HCT116 (cell line): Measurements from ENCODE around the gene PNPLA8. TPM values are rescaled to one million over a fixed set of nuclear protein-coding genes. Genes with fewer than 3 reads are reported as not detected.

Experiments used
- ATAC-seq: fragments of 200-7000 bp; cut with Tn5 transposase; 2 replicates; pipeline ENCODE4 v1.9.1; 2020; ENCODE audit warnings: mild to moderate bottlenecking, moderate library complexity
- BruUV-seq: library from RNA; stranded (reverse); fragments of 400-500 nt; replicated peaks from 2 replicates; lab custom pipeline; 2021; lab: Mats Ljungman, UMichigan
- CTCF ChIA-PET: fragments of 300-600 bp; sonication (Branson Sonifier 250); formaldehyde crosslinking; loops from one replicate; lab custom pipeline; 2021; ENCODE audit warnings: antibody characterized with exemption; lab: Charles Lee
- POLR2A ChIA-PET: fragments of 300-600, 350-600 bp; sonication (Branson Sonifier 250); formaldehyde crosslinking; loops from one replicate; lab custom pipeline; 2021; ENCODE audit warnings: antibody characterized with exemption; lab: Charles Lee
- RAD21 ChIA-PET, 2 experiments: fragments of 300-600 bp; sonication (Branson Sonifier 250); formaldehyde crosslinking; loops; one replicate each; lab custom pipeline; 2023; ENCODE audit warnings: low total read pairs in 2 of 2; ENCODE audit not compliant: uncharacterized antibody in 2 of 2, unreplicated experiment in 2 of 2, low non-redundant PET in 1 of 2; lab: Charles Lee
- DNase-seq: peaks from one replicate; pipeline ENCODE4 v3.0.0-alpha.2; 2010; ENCODE audit warnings: low read depth, low spot score
- H2AFZ ChIP-seq: fragments of 200-600 bp; shearing (Covaris generic), sonication (generic); 2 replicates; pipeline ENCODE4 v1.6.1; 2017; ENCODE audit warnings: low read depth, mixed run types, mixed read lengths, antibody characterized with exemption, low read length; ENCODE audit not compliant: poor library complexity, severe bottlenecking
- H3K27ac ChIP-seq: 2 replicates; pipeline ENCODE4 v1.5.1; 2012; ENCODE audit warnings: low read depth, low read length
- H3K27me3 ChIP-seq: fragments of 200-600 bp; sonication (generic); 2 replicates; pipeline ENCODE4 v1.6.1; 2016; ENCODE audit warnings: mixed run types, low read length, mixed read lengths; ENCODE audit not compliant: insufficient read depth
- H3K36me3 ChIP-seq, 2 experiments: fragments of 200-500 bp in 1 of 2; fragments of 200-600 bp in 1 of 2; sonication (Bioruptor generic) in 1 of 2; sonication (generic) in 1 of 2; 2 replicates each; pipeline versions ENCODE4 v1.5.1 to v1.6.1; 2014 to 2016; ENCODE audit warnings: low read length in 2 of 2, inconsistent platforms in 1 of 2, mixed read lengths in 1 of 2, mixed run types in 1 of 2; ENCODE audit not compliant: insufficient read depth in 2 of 2, control insufficient read depth in 1 of 2
- H3K4me1 ChIP-seq, 2 experiments: fragments of 200-600 bp in 1 of 2; sonication (generic) in 1 of 2; 2 replicates each; pipeline versions ENCODE4 v1.5.1 to v1.6.1; 2012 to 2017; ENCODE audit warnings: low read length in 2 of 2, inconsistent platforms in 1 of 2, mild to moderate bottlenecking in 1 of 2, mixed read lengths in 1 of 2, mixed run types in 1 of 2, moderate library complexity in 1 of 2; ENCODE audit not compliant: insufficient read depth in 2 of 2, control insufficient read depth in 1 of 2
- H3K4me2 ChIP-seq: fragments of 200-600 bp; sonication (generic); 2 replicates; pipeline ENCODE4 v1.6.1; 2017; ENCODE audit warnings: mixed run types, low read length, mixed read lengths
- H3K4me3 ChIP-seq, 2 experiments: fragments of 200-600 bp in 1 of 2; sonication (generic) in 1 of 2; replicated peaks in 1 of 2; 2 replicates each; pipeline ENCODE4 v1.5.1; 2011 to 2016; ENCODE audit warnings: low read length in 2 of 2, control low read depth in 1 of 2, low read depth in 1 of 2, mild to moderate bottlenecking in 1 of 2, mixed read lengths in 1 of 2, mixed run types in 1 of 2
- H3K79me2 ChIP-seq: fragments of 200-600 bp; sonication (generic); 2 replicates; pipeline ENCODE4 v1.6.1; 2017; ENCODE audit warnings: mild to moderate bottlenecking, mixed run types, low read length, moderate library complexity, mixed read lengths; ENCODE audit not compliant: insufficient read depth
- H3K9ac ChIP-seq: fragments of 200-600 bp; sonication (generic); 2 replicates; pipeline ENCODE4 v1.6.1; 2016; ENCODE audit warnings: low read length, mixed read lengths
- H3K9me2 ChIP-seq: fragments of 200-600 bp; sonication (generic), shearing (Covaris generic); 2 replicates; pipeline ENCODE4 v1.6.1; 2017; ENCODE audit warnings: mixed run types, mild to moderate bottlenecking, moderate library complexity; ENCODE audit not compliant: insufficient read depth
- H3K9me3 ChIP-seq, 2 experiments: fragments of 200-500 bp in 1 of 2; fragments of 200-600 bp in 1 of 2; sonication (Bioruptor generic) in 1 of 2; sonication (generic) in 1 of 2; 2 replicates each; pipeline ENCODE4 v1.6.1; 2014 to 2017; ENCODE audit warnings: low read length in 2 of 2, mixed read lengths in 2 of 2, inconsistent platforms in 1 of 2, low read depth in 1 of 2, mild to moderate bottlenecking in 1 of 2, mixed run types in 1 of 2, moderate library complexity in 1 of 2; ENCODE audit not compliant: control insufficient read depth in 1 of 2, insufficient read depth in 1 of 2
- H4K20me1 ChIP-seq: fragments of 200-600 bp; sonication (generic), shearing (Covaris generic); 2 replicates; pipeline ENCODE4 v1.6.1; 2017; ENCODE audit warnings: mixed run types, mild to moderate bottlenecking, moderate library complexity; ENCODE audit not compliant: insufficient read depth
- ELF1 ChIP-seq: IDR thresholded peaks from 2 replicates; pipeline ENCODE4 v1.6.1; 2012; ENCODE audit warnings: low read depth, borderline replicate concordance
- FOSL1 ChIP-seq: IDR thresholded peaks from 2 replicates; pipeline ENCODE4 v1.6.1; 2012; ENCODE audit warnings: low read depth
- POLR2A ChIP-seq: IDR thresholded peaks from 2 replicates; pipeline ENCODE4 v1.7.0; 2011; ENCODE audit warnings: borderline replicate concordance; ENCODE audit not compliant: insufficient read depth, insufficient read length; ENCODE audit errors: extremely low read depth
- POLR2AphosphoS5 ChIP-seq: IDR thresholded peaks from 2 replicates; pipeline ENCODE4 v1.6.1; 2011; ENCODE audit warnings: mild to moderate bottlenecking, low read depth, low read length, moderate library complexity
- RAD21 ChIP-seq: IDR thresholded peaks from 2 replicates; pipeline ENCODE4 v1.6.1; 2012; ENCODE audit warnings: low read depth, mild to moderate bottlenecking
- SRF ChIP-seq: IDR thresholded peaks from 2 replicates; pipeline ENCODE4 v1.6.1; 2012; ENCODE audit warnings: low read depth
- intact Hi-C: fragments of 100-400 bp; cut with micrococcal nuclease; formaldehyde crosslinking; loops from 2 replicates; pipeline ENCODE4 v1.10.0; 2022
- total RNA-seq: library from RNA; stranded (reverse); gene quantifications from one replicate; pipeline ENCODE4 v1.2.1, GENCODE V29; 2021; ENCODE audit not compliant: unreplicated experiment
- TF ChIP-seq, protein P1 (sequence below), 3 experiments: fragments of 200-600 bp in 1 of 3; sonication (generic) in 1 of 3; IDR thresholded peaks in 2 of 3; conservative IDR thresholded peaks in 1 of 3; 2 replicates each; pipeline ENCODE4 v1.5.1; 2012 to 2017; ENCODE audit warnings: low read depth in 2 of 3, low read length in 2 of 3, antibody characterized with exemption in 1 of 3, borderline replicate concordance in 1 of 3, control low read depth in 1 of 3, mild to moderate bottlenecking in 1 of 3, mixed read lengths in 1 of 3, mixed run types in 1 of 3, moderate library complexity in 1 of 3; ENCODE audit not compliant: insufficient read depth in 1 of 3
- TF ChIP-seq, protein P2 (sequence below): IDR thresholded peaks from 2 replicates; pipeline ENCODE4 v1.6.1; 2012; ENCODE audit warnings: low read depth
- TF ChIP-seq, protein P3 (sequence below): IDR thresholded peaks from 2 replicates; pipeline ENCODE4 v1.6.1; 2012

The PNPLA8 gene
- total RNA-seq, 1 experiment from 2014 or later: 12.9 TPM

DNA sequence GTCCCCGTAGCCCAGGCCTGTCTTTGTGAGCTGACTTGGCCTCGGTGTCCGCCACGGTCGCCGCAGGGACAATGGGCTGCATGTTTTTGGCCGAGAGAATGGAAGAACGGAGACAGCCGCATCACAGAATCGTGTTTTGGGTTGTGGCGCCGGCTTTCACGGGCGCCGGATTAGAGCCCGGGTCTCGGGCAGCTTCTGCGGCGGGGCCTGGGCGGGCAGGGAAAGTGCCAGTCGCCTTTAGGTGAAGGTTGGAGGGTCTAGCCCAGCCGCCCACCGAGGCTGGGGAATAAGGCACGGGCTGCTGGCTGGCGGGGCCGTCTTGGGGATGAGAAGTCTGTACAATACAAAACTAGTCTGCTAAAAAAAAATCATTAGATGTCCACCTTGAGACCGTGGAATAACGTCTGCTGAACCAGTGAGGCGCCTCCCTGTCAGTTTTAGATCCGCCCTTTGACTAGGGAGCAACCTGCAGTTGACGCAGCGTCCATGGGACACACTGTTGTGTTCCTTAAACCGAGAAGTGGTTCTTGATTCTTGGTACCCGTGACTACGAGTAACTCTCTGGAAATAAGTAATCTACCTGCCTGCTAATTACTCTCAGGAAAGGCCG, 44.3 kb upstream of the PNPLA8 start:
- ATAC-seq (peak; percentile 26), DNase-seq (peak; percentile 15)
- Histone ChIP-seq H3K9me3 (no peaks in the 10 kb centered on the region), H3K9ac (peak overlapping the region; percentile 86), H3K4me1 (peaks cover 8 to 12% of the 10 kb centered on the region in 2 experiments), H4K20me1 (no peaks in the 10 kb centered on the region), H3K27me3 (no peaks in the 10 kb centered on the region), H3K4me2 (peak overlapping the region; percentile 92), H3K36me3 (peaks cover 8 to 14% of the 10 kb centered on the region in 2 experiments; a peak in 3 of 4 replicates), H3K79me2 (peaks cover 56% of the 10 kb centered on the region), H3K4me3 (peak overlapping the region; percentile 81 to 90), H2AFZ (no peak overlapping the region), H3K27ac (peak overlapping the region; percentile 75), H3K9me2 (no peaks in the 10 kb centered on the region)
- ChIA-PET RAD21 (no interaction called here), POLR2A (interaction anchor here (2.0 kb wide), 1 partner anchor 44 kb away, joined by 9 read pairs; the partner anchor contains the start of gene PNPLA8), CTCF (interaction anchor here (0.7 kb wide), 1 partner anchor 474 kb away, joined by 3 read pairs; no protein-coding TSS in a partner anchor)
- BruUV-seq: TSS peak; percentile 43
- intact Hi-C loops: no loop called here
- TF ChIP-seq, protein P1, sequence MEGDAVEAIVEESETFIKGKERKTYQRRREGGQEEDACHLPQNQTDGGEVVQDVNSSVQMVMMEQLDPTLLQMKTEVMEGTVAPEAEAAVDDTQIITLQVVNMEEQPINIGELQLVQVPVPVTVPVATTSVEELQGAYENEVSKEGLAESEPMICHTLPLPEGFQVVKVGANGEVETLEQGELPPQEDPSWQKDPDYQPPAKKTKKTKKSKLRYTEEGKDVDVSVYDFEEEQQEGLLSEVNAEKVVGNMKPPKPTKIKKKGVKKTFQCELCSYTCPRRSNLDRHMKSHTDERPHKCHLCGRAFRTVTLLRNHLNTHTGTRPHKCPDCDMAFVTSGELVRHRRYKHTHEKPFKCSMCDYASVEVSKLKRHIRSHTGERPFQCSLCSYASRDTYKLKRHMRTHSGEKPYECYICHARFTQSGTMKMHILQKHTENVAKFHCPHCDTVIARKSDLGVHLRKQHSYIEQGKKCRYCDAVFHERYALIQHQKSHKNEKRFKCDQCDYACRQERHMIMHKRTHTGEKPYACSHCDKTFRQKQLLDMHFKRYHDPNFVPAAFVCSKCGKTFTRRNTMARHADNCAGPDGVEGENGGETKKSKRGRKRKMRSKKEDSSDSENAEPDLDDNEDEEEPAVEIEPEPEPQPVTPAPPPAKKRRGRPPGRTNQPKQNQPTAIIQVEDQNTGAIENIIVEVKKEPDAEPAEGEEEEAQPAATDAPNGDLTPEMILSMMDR (IDR thresholded peaks at IDR 0.05 in 2 of 3, conservative IDR thresholded peaks at IDR 0.05 in 1 of 3; ENCODE audit: borderline replicate concordance in 1 of 3, insufficient read depth in 1 of 3, low read depth in 2 of 3, low read length in 2 of 3): no peak
- TF ChIP-seq POLR2AphosphoS5 (0 out of 2 replicates have a peak, but pooled peaks have one; percentile 17), POLR2A (no peak), FOSL1 (no peak), RAD21 (no peak), ELF1 (no peak), SRF (no peak)
- TF ChIP-seq, protein P2, sequence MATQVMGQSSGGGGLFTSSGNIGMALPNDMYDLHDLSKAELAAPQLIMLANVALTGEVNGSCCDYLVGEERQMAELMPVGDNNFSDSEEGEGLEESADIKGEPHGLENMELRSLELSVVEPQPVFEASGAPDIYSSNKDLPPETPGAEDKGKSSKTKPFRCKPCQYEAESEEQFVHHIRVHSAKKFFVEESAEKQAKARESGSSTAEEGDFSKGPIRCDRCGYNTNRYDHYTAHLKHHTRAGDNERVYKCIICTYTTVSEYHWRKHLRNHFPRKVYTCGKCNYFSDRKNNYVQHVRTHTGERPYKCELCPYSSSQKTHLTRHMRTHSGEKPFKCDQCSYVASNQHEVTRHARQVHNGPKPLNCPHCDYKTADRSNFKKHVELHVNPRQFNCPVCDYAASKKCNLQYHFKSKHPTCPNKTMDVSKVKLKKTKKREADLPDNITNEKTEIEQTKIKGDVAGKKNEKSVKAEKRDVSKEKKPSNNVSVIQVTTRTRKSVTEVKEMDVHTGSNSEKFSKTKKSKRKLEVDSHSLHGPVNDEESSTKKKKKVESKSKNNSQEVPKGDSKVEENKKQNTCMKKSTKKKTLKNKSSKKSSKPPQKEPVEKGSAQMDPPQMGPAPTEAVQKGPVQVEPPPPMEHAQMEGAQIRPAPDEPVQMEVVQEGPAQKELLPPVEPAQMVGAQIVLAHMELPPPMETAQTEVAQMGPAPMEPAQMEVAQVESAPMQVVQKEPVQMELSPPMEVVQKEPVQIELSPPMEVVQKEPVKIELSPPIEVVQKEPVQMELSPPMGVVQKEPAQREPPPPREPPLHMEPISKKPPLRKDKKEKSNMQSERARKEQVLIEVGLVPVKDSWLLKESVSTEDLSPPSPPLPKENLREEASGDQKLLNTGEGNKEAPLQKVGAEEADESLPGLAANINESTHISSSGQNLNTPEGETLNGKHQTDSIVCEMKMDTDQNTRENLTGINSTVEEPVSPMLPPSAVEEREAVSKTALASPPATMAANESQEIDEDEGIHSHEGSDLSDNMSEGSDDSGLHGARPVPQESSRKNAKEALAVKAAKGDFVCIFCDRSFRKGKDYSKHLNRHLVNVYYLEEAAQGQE: no peak
- TF ChIP-seq, protein P3, sequence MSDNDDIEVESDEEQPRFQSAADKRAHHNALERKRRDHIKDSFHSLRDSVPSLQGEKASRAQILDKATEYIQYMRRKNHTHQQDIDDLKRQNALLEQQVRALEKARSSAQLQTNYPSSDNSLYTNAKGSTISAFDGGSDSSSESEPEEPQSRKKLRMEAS: peak; percentile 11; the same call in 1 of the 2 replicates
